ENCODE results near the gene RASA3.
"Not testable (repeated sequence)": the region's sequence is repeated elsewhere in the genome, so short reads cannot be mapped to it uniquely, and the experiment has no call there.

Gene RASA3

DNA sequence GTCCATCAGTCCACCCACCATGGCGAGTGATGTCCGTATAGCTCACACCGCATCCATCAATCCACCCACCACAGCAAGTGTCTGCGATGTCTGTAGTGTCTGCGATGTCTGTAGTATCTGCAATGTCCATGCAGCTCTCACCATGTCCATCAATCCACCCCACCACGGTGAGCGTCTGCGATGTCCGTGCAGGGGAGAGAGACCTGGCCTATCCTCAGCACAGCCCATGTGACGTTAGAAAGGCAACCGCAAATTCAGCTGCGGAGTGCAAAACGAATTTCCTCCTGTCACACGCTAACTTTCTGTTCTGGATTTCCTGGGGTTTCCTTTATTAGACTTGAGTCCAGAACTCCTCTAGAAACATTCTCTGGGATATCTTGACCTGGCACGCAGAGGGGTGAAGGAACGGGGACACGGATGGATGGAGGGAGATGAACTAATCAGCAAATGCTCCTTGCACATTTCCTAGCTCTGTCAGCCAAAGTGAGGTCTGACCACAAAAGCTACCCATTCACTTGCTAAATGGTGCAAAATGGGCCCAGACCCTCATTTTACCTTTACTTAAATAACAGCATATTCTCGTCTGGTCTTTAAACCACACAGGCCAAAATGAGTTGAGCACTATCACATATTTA, 18.3 kb downstream of the RASA3 start:
- DNase-seq (ENCODE audit: low spot score) = no peak

DNA sequence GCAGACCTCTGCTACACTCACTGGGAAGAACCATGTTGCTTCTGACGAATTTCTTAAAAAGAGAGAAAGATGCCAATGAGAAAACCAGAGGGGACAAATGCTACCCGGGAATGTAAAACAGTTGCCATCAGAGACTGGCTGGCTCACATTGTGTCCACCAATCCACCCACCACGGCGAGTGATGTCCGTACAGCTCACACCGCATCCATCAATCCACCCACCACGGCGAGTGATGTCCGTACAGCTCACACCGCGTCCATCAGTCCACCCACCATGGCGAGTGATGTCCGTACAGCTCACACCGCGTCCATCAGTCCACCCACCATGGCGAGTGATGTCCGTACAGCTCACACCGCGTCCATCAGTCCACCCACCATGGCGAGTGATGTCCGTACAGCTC, 19.0 kb downstream of the RASA3 start:
- not testable (repeated sequence) for DNase-seq (ENCODE audit: low spot score)

DNA sequence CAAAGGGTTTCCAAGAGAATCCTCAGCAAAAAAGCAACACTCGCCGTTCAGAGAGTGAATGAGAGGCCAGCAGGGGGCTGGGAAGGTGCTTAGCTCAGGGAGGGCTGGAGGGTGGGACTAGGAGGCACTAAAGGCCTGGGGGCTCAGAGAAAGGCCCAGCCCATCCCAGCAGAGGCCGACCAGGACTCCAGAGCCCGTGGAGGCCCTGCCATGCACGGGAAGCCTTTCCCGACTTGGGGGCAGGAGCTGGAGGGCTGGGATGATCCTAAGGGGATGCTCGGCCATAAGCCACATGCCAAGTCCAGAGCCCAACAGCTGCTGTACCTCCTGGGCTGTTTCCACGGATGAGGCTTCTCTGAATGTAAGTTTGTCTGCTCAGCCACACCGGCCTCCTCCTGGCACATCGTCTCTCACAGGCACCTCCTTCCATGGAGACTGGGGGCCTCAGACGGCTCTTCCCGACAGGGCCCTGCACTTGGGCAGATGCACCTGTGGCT, 19.5 kb downstream of the RASA3 start:
- no peak for DNase-seq (ENCODE audit: low spot score)

DNA sequence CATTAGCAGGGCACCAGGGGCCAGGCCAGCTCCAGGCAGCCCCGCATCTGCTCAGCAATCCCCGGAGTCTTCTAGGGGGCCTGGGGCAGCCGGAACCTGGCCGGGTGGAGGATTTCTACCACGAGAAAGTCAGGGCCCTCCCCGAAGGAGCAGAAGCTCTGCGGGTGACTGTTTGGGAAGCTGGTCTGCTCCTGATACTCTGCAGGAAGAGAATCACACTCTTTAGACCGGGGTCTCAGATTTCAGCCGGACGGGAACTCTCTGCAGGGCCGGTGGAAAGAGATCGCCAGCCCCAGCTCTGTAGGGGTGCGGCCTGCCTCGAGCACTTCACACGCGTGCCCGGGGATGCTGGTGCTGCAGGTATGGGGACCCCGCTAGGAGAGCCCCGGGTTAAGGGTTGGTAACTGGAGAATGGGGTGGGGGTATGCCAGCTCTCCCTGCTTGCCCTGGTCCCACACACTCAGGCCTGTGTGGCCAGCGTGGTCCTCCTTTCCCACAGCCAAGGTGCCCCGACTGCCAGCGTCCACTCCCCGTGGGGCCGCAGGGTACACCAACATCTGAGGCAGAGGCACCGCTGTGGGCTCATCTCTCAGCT, 20.1 kb downstream of the RASA3 start:
- no peak for DNase-seq (ENCODE audit: low spot score)

DNA sequence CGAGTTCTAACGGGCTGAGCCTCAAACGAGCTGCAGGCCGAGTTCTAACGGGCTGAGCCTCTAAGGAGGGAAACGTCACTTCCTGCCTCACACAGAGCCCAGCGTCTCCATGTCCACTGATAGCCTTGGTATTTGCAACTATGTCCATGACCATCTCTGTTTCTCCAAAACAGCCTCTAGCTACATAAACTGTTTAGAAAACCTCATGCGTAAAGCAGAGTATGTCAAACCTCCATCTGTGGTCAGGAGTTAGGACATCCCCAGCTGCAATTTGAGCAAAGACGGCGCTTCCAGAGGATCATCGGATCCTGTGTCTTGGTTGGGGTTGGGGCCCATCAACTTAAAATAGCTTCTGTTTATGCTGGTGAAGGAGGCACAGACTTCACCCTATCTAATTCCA, 20.8 kb downstream of the RASA3 start:
- no peak for DNase-seq (ENCODE audit: low spot score)

DNA sequence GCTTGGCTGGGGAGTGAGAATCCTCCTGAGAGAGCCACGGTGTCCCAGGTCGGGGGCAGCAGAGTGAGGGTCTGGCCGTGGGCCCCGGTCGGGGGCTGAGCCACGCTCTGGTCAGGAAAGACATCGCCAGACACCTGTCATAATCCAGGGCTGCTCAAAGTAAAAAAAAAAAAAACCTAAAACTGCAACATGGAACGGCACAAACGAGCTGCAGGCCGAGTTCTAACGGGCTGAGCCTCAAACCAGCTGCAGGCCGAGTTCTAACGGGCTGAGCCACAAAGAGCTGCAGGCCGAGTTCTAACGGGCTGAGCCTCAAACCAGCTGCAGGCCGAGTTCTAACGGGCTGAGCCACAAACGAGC, 21.6 kb downstream of the RASA3 start:
- not testable (repeated sequence) for DNase-seq (ENCODE audit: low spot score)

DNA sequence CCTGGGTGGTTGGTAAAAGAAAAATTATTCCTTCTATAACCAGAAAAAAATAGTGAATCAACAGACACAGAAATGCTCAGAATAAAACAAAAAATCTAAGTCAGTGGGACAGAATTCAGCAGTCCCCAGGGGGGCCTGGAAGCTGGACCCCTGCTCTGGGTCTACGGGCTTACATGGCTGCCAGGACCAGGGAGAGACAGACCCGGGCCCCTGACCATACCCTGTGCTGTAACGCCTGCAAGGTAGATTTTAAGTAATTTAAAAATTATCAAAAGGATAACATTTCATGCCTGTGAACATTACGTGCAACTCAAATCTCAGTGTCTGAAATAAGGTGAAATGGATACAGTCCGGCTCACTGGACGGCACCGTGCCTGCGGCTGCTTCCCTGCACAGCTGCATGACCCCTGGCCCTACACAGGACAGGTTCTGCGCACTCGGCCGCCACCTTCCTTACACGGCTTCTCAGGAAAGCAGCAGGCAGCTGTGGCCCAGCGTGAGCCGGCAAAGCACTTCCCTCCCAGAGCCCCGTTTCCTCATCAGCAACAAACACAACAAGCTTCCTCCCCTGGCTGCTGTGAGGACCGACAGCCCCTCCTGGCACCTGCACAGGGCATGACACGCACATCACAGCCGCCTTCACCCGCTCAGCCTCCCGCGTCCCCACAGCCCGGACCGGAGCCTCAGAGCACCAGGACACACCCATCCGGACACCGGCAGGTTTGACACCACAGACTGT, 22.2 kb downstream of the RASA3 start:
- no peak for DNase-seq (ENCODE audit: low spot score)

DNA sequence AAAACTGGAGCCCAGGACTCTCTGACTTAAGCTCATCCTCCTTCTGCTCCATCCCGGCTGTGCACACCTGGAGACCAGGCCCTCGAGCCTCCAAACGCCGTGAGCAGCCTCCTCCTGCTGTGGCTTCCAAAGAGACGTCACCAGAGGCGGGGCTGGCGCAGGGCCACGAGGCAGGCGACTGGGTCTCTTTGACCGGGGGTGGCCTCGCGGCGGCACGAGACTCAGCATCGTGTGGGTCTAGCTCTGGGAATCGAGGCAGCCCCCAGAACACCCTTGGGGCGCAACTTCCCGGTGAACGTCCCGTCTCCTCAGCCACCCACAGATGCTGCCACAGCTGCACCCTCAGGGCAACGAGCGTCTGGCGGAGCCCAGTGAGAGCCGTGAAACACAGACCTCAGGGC, 22.8 kb downstream of the RASA3 start:
- DNase-seq (ENCODE audit: low spot score) = no peak

DNA sequence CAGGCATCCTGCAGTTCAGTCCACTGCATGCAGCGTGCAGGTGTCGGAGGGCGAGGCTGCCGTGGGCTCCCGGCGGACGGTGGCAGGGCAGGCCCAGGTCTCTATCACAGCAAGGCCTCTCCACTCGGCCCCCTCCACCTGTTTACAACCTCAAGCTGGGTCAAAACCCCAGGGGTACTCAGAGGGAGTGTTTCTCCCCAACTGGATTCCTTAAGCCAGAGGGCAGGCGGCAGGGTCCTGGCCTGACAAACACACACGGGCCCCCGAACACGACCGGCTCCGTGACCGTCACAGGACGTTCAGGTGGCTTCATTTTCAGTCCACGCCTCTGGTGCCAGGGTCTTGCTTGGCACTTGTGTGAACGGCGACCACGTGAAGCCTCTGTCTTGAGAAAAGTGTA, 23.5 kb downstream of the RASA3 start:
- no peak for DNase-seq (ENCODE audit: low spot score)

DNA sequence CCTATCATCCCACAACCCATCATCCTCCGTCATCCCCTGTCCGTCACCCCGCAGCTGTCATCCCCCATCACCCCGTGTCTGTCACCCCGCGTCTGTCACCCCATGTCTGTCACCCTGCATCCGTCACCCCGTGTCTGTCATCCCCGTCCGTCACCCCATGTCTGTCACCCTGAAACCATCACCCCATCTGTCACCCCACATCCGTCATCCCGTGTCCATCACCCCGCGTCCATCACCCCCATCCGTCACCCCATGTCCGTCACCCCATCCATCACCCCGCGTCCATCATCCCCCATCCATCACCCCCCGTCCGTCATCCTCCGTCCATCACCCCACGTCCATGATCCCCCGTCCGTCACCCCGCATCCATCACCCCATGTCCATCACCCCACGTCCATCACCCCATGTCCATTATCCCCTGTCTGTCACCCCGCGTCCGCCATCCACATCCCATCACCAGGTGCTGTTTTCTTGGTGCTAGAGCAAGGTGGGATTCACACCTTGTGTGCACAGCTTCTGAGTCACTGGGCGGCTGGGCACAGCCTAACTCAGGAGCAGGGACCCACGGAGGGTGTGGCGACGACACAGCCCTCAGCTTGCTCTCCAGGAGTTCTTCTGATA, 24.2 kb downstream of the RASA3 start:
- no peak for DNase-seq (ENCODE audit: low spot score)

DNA sequence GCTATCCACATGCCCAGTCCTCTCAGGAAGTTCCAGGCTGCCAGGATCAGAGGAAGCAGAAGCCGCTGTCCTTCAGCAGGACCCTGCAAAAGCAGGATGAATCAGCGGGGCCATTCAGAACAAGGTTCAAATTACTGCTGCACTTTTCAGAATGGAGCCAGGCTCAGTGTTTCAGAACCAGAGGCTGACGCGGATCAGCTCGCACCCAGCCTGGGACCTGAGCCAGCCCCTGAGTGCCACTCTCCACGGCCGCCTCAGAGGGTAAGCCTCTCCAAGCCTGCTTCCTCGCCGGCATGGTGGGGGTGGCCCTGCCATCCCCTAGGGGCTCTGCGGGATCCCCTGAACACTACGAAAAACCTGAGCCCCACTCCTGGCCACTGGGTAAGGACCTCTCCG, 24.7 kb downstream of the RASA3 start:
- peak; percentile 23 for DNase-seq (ENCODE audit: low spot score)

DNA sequence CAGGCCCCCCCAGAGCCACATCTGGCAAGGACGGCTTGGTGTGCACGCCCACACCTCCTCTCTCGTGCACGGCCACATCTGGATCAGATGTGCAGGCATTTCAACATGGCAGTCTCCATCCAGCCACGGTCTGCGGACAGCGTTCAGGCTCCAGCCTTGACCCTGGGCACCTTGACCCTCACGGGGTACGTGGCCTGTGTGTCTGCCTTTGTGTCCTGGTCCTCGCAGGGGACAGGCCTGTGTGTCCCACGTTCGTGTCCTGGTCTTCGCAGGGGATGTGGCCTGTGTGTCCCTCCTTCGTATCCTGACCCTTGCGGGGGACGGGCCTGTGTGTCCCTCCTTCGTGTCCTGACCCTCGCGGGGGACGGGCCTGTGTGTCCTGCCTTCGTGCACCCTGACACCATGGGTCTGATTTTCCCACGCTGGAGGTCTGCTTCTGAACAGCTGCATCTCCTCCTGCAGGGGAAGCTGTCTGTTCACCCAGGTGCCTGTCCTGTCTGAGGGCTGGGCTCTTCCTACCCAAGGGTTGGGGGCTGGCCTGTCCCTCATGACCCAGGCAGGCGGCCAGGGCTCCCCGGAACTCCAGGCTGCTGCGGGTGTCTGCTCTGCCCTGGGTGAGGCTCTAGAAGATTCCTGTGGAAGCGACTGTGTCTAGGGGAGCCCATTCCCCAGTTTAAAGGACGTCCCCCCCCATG, 25.3 kb downstream of the RASA3 start:
- DNase-seq (ENCODE audit: low spot score) = no peak

DNA sequence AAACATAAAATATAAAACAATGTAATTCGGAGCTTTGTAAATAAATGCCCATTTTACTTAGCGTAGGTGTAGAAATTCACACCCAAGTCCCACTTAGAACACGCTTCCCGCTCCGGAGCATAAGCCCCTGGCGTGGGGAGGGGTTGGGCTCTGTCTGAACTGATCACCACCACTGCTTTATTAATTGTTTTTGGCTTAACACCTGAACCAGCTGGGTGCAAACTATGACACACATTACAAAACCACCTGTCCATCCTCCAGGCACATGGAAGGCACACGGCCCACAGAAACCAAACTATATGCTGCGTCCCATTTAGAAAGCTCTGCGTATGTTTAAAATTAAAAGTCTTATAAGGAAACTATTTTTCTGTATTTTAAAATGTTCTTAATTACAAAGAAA, 25.9 kb downstream of the RASA3 start:
- DNase-seq (ENCODE audit: low spot score) = no peak

DNA sequence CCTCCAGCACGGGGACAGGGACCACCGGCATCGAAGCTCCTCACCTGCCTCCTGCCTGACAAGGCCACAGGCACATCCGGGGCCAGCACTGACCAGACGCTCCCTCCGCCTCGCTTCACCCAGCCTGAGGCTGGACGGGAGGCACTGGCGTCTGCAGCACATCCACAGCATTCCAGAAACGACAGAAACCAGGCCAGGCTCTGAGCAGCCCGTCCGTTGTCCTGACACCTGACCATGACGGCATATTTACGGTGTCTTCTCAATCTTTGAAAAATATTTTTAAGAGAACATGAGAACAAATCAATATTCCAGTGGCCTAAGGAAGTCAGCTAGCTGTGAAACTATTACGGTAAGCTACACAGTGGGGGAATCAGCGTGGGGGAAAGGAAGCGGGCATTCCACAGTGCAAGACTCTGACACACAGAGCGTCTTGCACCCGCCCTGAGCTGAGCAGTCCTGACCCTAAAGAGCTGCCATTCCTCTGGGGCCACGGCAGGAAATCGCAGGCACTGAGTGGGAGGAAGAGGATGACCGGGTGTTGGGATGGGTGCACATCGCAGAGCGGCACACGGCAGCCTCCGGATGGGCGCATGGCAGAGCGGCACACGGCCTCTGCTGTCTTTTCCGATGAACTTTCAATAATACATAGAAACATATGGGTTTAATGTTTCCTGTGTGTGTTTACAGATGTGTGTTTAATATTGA, 26.8 kb downstream of the RASA3 start:
- no peak for DNase-seq (ENCODE audit: low spot score)

DNA sequence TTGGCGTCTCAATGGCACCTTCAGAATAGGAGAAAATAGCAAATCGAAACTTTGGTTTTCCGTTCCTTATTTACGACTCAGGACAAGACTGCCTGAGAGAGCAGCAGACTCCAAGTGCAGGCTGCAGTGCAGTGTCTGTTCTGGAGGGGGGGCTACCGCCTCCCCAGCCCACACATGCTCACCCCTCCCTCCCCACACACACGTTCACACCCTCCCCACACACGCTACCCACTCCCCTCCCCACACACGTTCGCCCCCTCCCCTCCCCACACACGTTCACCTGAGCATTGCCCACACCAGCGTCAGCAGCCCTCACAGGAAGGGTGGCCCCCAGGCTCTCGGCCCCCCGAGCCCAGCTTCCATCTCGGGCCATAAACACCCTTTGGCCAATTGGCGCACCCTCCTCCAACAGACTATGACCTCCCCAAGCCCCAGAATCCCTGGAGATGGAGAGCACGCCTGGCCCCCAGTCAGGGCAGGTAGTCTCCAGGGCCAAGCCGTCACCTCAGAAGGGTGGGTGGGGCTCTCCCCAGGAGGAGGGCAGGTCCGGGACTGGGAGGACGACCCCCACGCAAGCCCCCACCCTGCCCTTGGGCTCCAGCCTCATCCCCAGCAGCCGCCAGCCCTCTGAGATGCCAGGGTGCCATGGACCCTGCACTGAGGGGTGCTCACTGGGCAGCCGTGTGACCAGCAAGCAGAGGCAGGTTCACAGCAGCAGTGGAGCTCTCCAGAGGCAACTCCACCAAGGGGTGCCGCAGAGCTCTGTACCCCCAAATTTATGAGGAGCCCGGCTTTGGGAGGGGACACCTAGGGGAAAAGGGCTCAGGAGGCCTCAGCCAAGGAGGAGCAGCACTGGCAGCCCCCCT, 27.5 kb downstream of the RASA3 start:
- no peak for DNase-seq (ENCODE audit: low spot score)

DNA sequence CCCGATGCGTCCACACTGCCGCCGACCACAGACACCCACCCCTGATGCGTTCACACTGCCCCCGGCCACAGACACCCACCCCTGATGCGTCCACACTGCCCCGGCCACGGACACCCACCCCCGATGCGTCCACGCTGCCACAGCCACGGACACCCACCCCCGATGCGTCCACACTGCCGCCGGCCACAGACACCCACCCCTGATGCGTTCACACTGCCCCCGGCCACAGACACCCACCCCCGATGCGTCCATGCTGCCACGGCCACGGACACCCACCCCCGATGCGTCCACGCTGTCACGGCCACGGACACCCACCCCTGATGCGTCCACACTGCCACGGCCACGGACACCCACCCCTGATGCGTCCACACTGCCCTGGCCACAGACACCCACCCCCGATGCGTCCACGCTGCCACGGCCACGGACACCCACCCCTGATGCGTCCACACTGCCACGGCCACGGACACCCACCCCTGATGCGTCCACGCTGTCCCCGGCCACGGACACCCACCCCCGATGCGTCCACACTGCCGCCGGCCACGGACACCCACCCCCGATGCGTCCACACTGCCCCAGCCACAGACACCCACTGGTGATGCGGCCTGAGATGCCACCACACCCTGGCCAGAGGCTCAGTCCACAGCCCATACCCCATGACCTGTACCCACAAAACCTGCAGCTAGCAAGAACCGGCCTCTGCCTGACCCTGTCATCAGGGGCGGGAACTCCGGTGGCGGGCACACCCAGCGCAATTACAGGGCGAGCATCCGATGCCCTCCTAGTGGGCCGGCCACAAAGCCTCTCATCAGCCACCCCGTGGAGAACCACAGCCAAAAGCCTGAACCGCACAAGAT, 28.4 kb downstream of the RASA3 start:
- no peak for DNase-seq (ENCODE audit: low spot score)

DNA sequence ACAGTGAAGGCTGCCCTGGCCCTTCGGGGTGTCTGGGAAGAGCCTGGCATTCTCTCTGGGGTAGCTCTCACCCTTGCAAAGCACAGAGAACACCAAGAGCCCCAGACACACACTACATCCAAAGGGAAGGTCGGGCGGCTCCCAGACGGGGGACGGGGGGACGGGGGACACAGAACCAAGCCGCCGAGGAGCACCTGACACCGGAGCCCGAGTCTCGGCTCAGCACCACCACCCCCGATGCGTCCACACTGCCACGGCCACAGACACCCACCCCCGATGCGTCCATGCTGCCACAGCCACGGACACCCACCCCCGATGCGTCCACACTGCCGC, 29.2 kb downstream of the RASA3 start:
- DNase-seq (ENCODE audit: low spot score) = not testable (repeated sequence)

DNA sequence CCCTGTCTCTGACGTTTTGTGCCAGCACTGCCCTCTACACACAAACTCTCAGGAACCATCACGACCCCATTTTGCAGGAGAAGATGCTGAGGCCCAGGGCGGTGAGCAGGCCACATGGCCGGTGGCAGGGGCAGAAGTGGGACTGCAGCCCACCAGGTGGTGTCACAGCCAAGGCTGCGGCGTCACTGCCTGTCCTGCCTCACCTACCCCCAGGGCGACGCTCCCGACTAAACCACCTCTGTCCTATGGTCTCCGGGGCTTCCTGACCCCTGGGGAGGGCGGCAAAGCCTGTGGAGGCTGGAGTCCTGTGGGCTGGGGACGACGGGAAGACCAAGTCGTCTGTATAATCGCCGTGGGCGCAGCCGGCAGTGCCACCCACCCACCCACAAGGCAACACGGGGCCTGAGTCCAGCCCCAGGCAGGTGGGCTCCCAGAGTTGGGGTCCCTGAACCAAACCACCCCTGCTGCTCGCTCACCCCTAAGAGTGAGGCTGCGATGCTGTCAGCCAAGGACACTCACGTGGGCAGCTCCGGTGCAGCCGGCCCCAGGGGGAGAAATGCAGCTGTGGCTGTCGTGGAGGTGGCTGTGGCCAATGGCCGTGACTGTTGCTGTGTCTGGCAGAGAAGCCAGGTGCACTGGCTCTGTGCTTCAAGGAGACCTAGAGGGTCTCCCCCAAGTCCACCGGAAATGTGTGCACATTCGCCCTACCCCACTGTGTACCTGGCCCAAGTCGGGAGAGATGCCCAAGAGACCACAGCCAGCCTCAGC, 29.7 kb downstream of the RASA3 start:
- DNase-seq (ENCODE audit: low spot score) = no peak

DNA sequence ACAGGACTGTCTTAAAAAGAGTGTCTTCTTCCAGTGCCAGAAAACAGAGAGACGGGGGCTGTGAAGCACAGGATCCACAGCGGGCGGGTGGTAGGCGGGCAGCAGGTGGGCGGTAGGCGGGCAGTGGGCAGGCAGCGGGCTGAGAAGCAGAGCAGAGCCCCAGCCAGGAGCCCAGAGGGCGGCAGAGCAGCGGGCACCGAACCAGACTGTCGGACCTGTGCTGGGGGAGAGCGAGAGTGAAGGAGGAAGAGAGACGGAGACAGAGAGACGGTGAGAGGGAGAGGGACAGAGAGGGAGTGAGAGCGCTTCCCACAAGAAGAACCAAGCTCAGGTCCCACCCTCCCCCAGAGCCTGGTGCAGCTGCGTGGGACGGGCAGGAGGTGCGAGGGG, 30.3 kb downstream of the RASA3 start:
- no peak for DNase-seq (ENCODE audit: low spot score)

All from putamen (tissue), 1 donor.